Naive B cell (primary cell): ENCODE data around the gene TEKT3. TPM values are rescaled to one million over a fixed set of nuclear protein-coding genes. Genes with fewer than 3 reads are reported as not detected.

Source experiments
- ATAC-seq, 2 donors: fragments of 150-1000 bp; cut with Tn5 transposase; 2 replicates each; pipeline ENCODE4 v1.10.0; 2021; ENCODE audit warnings: low read depth in 2 of 2, mild to moderate bottlenecking in 2 of 2, moderate library complexity in 2 of 2
- DNase-seq: peaks from one replicate; pipeline ENCODE4 v3.0.0; 2022
- H3K27ac Mint-ChIP-seq, 6 donors: one replicate each; pipeline ENCODE4 v1.8.0; 2020 to 2022; ENCODE audit warnings: mild to moderate bottlenecking in 6 of 6, mixed read lengths in 6 of 6, moderate library complexity in 5 of 6, inconsistent platforms in 2 of 6
- H3K27me3 Mint-ChIP-seq, 3 donors: one replicate each; pipeline ENCODE4 v1.8.0; 2021 to 2022; ENCODE audit warnings: mixed read lengths in 3 of 3, mild to moderate bottlenecking in 1 of 3
- H3K36me3 Mint-ChIP-seq, 2 donors: one replicate each; pipeline ENCODE4 v1.8.0; 2020 to 2022; ENCODE audit warnings: mixed read lengths in 2 of 2, inconsistent platforms in 1 of 2, mild to moderate bottlenecking in 1 of 2
- H3K4me1 Mint-ChIP-seq, 3 donors: one replicate each; pipeline ENCODE4 v1.8.0; 2020 to 2022; ENCODE audit warnings: mixed read lengths in 3 of 3, inconsistent platforms in 1 of 3, mild to moderate bottlenecking in 1 of 3, moderate library complexity in 1 of 3
- H3K4me3 Mint-ChIP-seq, 8 donors: one replicate each; pipeline ENCODE4 v1.8.0; 2020 to 2022; ENCODE audit warnings: mild to moderate bottlenecking in 8 of 8, mixed read lengths in 8 of 8, moderate library complexity in 8 of 8, inconsistent platforms in 2 of 8
- H3K9me3 Mint-ChIP-seq, 7 donors: one replicate each; pipeline ENCODE4 v1.8.0; 2020 to 2022; ENCODE audit warnings: mixed read lengths in 7 of 7, mild to moderate bottlenecking in 5 of 7, inconsistent platforms in 2 of 7, moderate library complexity in 1 of 7
- polyA plus RNA-seq, 6 donors: library from polyadenylated mRNA; unstranded; fragments of 300-500 nt; fragmentation: Illumina TruSeq; gene quantifications; one replicate each; pipeline ENCODE4 v1.2.3, GENCODE V29; 2021; ENCODE audit warnings: low read depth in 6 of 6

Gene TEKT3
- polyA plus RNA-seq, 6 donors from 2014 or later: not detected

GRCh38 chr17:15264542-15264941 lies 76.9 kb downstream of the TEKT3 start:
- DNase-seq (no peak), ATAC-seq (no peak)
- Mint-ChIP-seq H3K4me3 (no peak overlapping the region), H3K4me1 (peaks cover 0 to 15% (median 5%) of the 10 kb centered on the region in 3 donors), H3K9me3 (no peaks in the 10 kb centered on the region), H3K36me3 (no peaks in the 10 kb centered on the region), H3K27ac (no peak overlapping the region), H3K27me3 (peaks cover 55 to 70% (median 58%) of the 10 kb centered on the region in 3 donors)

GRCh38 chr17:15263680-15264079 lies 77.7 kb downstream of the TEKT3 start:
- H3K27me3 Mint-ChIP-seq: peaks cover 59 to 79% (median 63%) of the 10 kb centered on the region in 3 donors
- H3K36me3 Mint-ChIP-seq: no peaks in the 10 kb centered on the region
- peaks cover 0 to 18% (median 5%) of the 10 kb centered on the region in 3 donors for H3K4me1 Mint-ChIP-seq
- H3K27ac Mint-ChIP-seq: no peak overlapping the region
- DNase-seq (no peak), ATAC-seq (no peak)
- no peak overlapping the region for H3K4me3 Mint-ChIP-seq
- no peaks in the 10 kb centered on the region for H3K9me3 Mint-ChIP-seq

- DNase-seq (no peak), ATAC-seq (no peak)
- H3K27me3 Mint-ChIP-seq: peaks cover 59 to 84% (median 66%) of the 10 kb centered on the region in 3 donors
- no peaks in the 10 kb centered on the region for H3K9me3 Mint-ChIP-seq
- no peak overlapping the region for H3K4me3 Mint-ChIP-seq
- peaks cover 0 to 18% (median 5%) of the 10 kb centered on the region in 3 donors for H3K4me1 Mint-ChIP-seq
- no peak overlapping the region for H3K27ac Mint-ChIP-seq
- H3K36me3 Mint-ChIP-seq: no peaks in the 10 kb centered on the region
Observed at GRCh38 chr17:15263206-15263579, 78.2 kb downstream of the TEKT3 start.

GRCh38 chr17:15262291-15263205 lies 78.8 kb downstream of the TEKT3 start:
- H3K4me3 Mint-ChIP-seq: peak overlapping the region in 2 of 8 donors; percentile 5 to 21

GRCh38 chr17:15261802-15262290 lies 79.6 kb downstream of the TEKT3 start:
- Mint-ChIP-seq H3K27ac (peak overlapping the region in 1 of 6 donors; percentile 39), H3K9me3 (no peaks in the 10 kb centered on the region), H3K4me1 (peaks cover 0 to 22% (median 11%) of the 10 kb centered on the region in 3 donors), H3K27me3 (peaks cover 58 to 79% (median 61%) of the 10 kb centered on the region in 3 donors), H3K36me3 (no peaks in the 10 kb centered on the region), H3K4me3 (peak overlapping the region in 3 of 8 donors; percentile 8 to 35 (median 21))
- DNase-seq (no peak), ATAC-seq (no peak)

More at GRCh38 chr17:15262291-15263205, 78.8 kb downstream of the TEKT3 start:
- no peak for ATAC-seq
- Mint-ChIP-seq H3K4me1 (peaks cover 0 to 18% (median 5%) of the 10 kb centered on the region in 3 donors), H3K27me3 (peaks cover 59 to 79% (median 64%) of the 10 kb centered on the region in 3 donors), H3K9me3 (no peaks in the 10 kb centered on the region), H3K36me3 (no peaks in the 10 kb centered on the region), H3K27ac (no peak overlapping the region)
- no peak for DNase-seq

- Mint-ChIP-seq H3K27me3 (peaks cover 56 to 77% (median 59%) of the 10 kb centered on the region in 3 donors), H3K9me3 (no peaks in the 10 kb centered on the region), H3K4me1 (peaks cover 0 to 24% (median 11%) of the 10 kb centered on the region in 3 donors), H3K4me3 (peak overlapping the region in 3 of 8 donors; percentile 24 to 74 (median 35)), H3K27ac (no peak overlapping the region), H3K36me3 (no peaks in the 10 kb centered on the region)
- no peak for DNase-seq
- no peak for ATAC-seq
Observed at GRCh38 chr17:15261258-15261801, 80.1 kb downstream of the TEKT3 start.

- peak overlapping the region in 1 of 6 donors; percentile 74 for H3K27ac Mint-ChIP-seq
- H3K4me3 Mint-ChIP-seq: peak overlapping the region; percentile 21 to 89 (median 80)
- no peaks in the 10 kb centered on the region for H3K9me3 Mint-ChIP-seq
- H3K36me3 Mint-ChIP-seq: no peaks in the 10 kb centered on the region
- peak; percentile 42 to 52 for ATAC-seq
- peaks cover 0 to 24% (median 11%) of the 10 kb centered on the region in 3 donors for H3K4me1 Mint-ChIP-seq
- DNase-seq: peak; percentile 18
- peaks cover 54 to 77% (median 56%) of the 10 kb centered on the region in 3 donors for H3K27me3 Mint-ChIP-seq
Observed at GRCh38 chr17:15260376-15261257, 80.8 kb downstream of the TEKT3 start.

- Mint-ChIP-seq H3K27ac (no peak overlapping the region), H3K27me3 (peaks cover 58 to 77% (median 59%) of the 10 kb centered on the region in 3 donors)
- ATAC-seq: no peak
Observed at GRCh38 chr17:15257796-15258512, 83.4 kb downstream of the TEKT3 start.

GRCh38 chr17:15257258-15257788 lies 84.1 kb downstream of the TEKT3 start:
- Mint-ChIP-seq H3K36me3 (no peaks in the 10 kb centered on the region), H3K4me3 (no peak overlapping the region), H3K4me1 (peaks cover 0 to 24% (median 11%) of the 10 kb centered on the region in 3 donors), H3K27ac (peak overlapping the region in 1 of 6 donors; percentile 78), H3K9me3 (peaks cover 0 to 2% (median 0%) of the 10 kb centered on the region in 7 donors), H3K27me3 (peaks cover 54 to 75% (median 60%) of the 10 kb centered on the region in 3 donors)
- DNase-seq: peak; percentile 15
- ATAC-seq: peak; percentile 27 to 55

More at GRCh38 chr17:15257796-15258512, 83.4 kb downstream of the TEKT3 start:
- H3K4me3 Mint-ChIP-seq: no peak overlapping the region
- H3K4me1 Mint-ChIP-seq: peaks cover 0 to 24% (median 11%) of the 10 kb centered on the region in 3 donors
- DNase-seq: no peak
- peaks cover 0 to 2% (median 0%) of the 10 kb centered on the region in 7 donors for H3K9me3 Mint-ChIP-seq
- H3K36me3 Mint-ChIP-seq: no peaks in the 10 kb centered on the region

- no peaks in the 10 kb centered on the region for H3K36me3 Mint-ChIP-seq
- ATAC-seq (no peak), DNase-seq (no peak)
- no peak overlapping the region for H3K4me3 Mint-ChIP-seq
- peaks cover 0 to 19% (median 11%) of the 10 kb centered on the region in 3 donors for H3K4me1 Mint-ChIP-seq
- H3K9me3 Mint-ChIP-seq: peaks cover 0 to 2% (median 0%) of the 10 kb centered on the region in 7 donors
- no peak overlapping the region for H3K27ac Mint-ChIP-seq
- peaks cover 48 to 72% (median 54%) of the 10 kb centered on the region in 3 donors for H3K27me3 Mint-ChIP-seq
Observed at GRCh38 chr17:15256689-15257088, 84.7 kb downstream of the TEKT3 start.

GRCh38 chr17:15255713-15256454 lies 85.5 kb downstream of the TEKT3 start:
- H3K27ac Mint-ChIP-seq: peak overlapping the region in 1 of 6 donors; percentile 5
- no peak for ATAC-seq
- peaks cover 47 to 64% (median 53%) of the 10 kb centered on the region in 3 donors for H3K27me3 Mint-ChIP-seq

More at GRCh38 chr17:15255713-15256454, 85.5 kb downstream of the TEKT3 start:
- Mint-ChIP-seq H3K9me3 (peaks cover 0 to 2% (median 0%) of the 10 kb centered on the region in 7 donors), H3K4me1 (peaks cover 0 to 15% (median 11%) of the 10 kb centered on the region in 3 donors), H3K36me3 (no peaks in the 10 kb centered on the region), H3K4me3 (peak overlapping the region in 1 of 8 donors; percentile 53)
- DNase-seq: no peak
